GM18498 (cell line): ENCODE results near the gene PAPPA.

Experiments
- ATAC-seq: cut with Tn5 transposase; IDR thresholded peaks from one replicate; pipeline ENCODE4 v1.9.1; 2021; ENCODE audit warnings: mild to moderate bottlenecking, moderate library complexity; ENCODE audit not compliant: unreplicated experiment

PAPPA gene

GRCh38 chr9:116213693-116214047, 60.1 kb downstream of the PAPPA start:
- ATAC-seq = no peak

GRCh38 chr9:116218399-116218798, 64.8 kb downstream of the PAPPA start:
- no peak for ATAC-seq

GRCh38 chr9:116219686-116220085, 66.1 kb downstream of the PAPPA start:
- no peak for ATAC-seq

GRCh38 chr9:116223926-116224325, 70.3 kb downstream of the PAPPA start:
- ATAC-seq = no peak

- ATAC-seq = no peak
Observed at GRCh38 chr9:116230051-116230632, 76.6 kb downstream of the PAPPA start.

GRCh38 chr9:116232424-116233159, 79.0 kb downstream of the PAPPA start:
- no peak for ATAC-seq

GRCh38 chr9:116233160-116233530, 79.6 kb downstream of the PAPPA start:
- ATAC-seq = no peak

- no peak for ATAC-seq
Observed at GRCh38 chr9:116234081-116234480, 80.5 kb downstream of the PAPPA start.

- no peak for ATAC-seq
Observed at GRCh38 chr9:116236979-116237378, 83.4 kb downstream of the PAPPA start.

GRCh38 chr9:116237456-116237855, 83.9 kb downstream of the PAPPA start:
- ATAC-seq = no peak

GRCh38 chr9:116238225-116238624, 84.6 kb downstream of the PAPPA start:
- ATAC-seq = no peak

GRCh38 chr9:116238776-116239340, 85.3 kb downstream of the PAPPA start:
- no peak for ATAC-seq

GRCh38 chr9:116243708-116244107, 90.1 kb downstream of the PAPPA start:
- no peak for ATAC-seq

GRCh38 chr9:116247284-116247683, 93.7 kb downstream of the PAPPA start:
- ATAC-seq = no peak

GRCh38 chr9:116247791-116248374, 94.3 kb downstream of the PAPPA start:
- ATAC-seq = no peak

GRCh38 chr9:116250891-116251290, 97.3 kb downstream of the PAPPA start:
- no peak for ATAC-seq

- ATAC-seq = no peak
Observed at GRCh38 chr9:116251366-116251765, 97.8 kb downstream of the PAPPA start.

- ATAC-seq = no peak
Observed at GRCh38 chr9:116260531-116260930, 106.9 kb downstream of the PAPPA start.

- no peak for ATAC-seq
Observed at GRCh38 chr9:116262448-116262847, 108.9 kb downstream of the PAPPA start.

GRCh38 chr9:116264361-116264760, 110.8 kb downstream of the PAPPA start:
- no peak for ATAC-seq

- ATAC-seq = no peak
Observed at GRCh38 chr9:116267021-116267420, 113.4 kb downstream of the PAPPA start.

GRCh38 chr9:116269250-116269649, 115.7 kb downstream of the PAPPA start:
- no peak for ATAC-seq
